ENCODE data around the gene BLVRA. TPM values are rescaled to one million over a fixed set of nuclear protein-coding genes. Genes with fewer than 3 reads are reported as not detected.
"Not testable (repeated sequence)": the region's sequence is repeated elsewhere in the genome, so short reads cannot be mapped to it uniquely, and the experiment has no call there.

Gene BLVRA
- total RNA-seq, 1 donor from 2014 or later: 10.2 TPM

- no peaks in the 10 kb centered on the region for H3K9me3 Mint-ChIP-seq
- no peak for DNase-seq
- intact Hi-C loops (cut with micrococcal nuclease): no loop called here
- no peaks in the 10 kb centered on the region for H3K36me3 Mint-ChIP-seq (ENCODE audit: low read depth)
- no peak for ATAC-seq (ENCODE audit: low read depth)
- H3K4me1 Mint-ChIP-seq: no peaks in the 10 kb centered on the region
- CTCF ChIA-PET: no interaction called here
- no peak overlapping the region for H3K27ac Mint-ChIP-seq
- H3K27me3 Mint-ChIP-seq: peaks cover 29% of the 10 kb centered on the region
- no peak for TF ChIP-seq CTCF (IDR thresholded peaks at IDR 0.05)
- no peak overlapping the region for H3K4me3 Mint-ChIP-seq
- POLR2A ChIA-PET: no interaction called here
These were observed 56.9 kb downstream of the BLVRA start for GRCh38 chr7:43815373-43815772.

- H3K9me3 Mint-ChIP-seq; CTCF ChIA-PET; POLR2A ChIA-PET; ATAC-seq (ENCODE audit: low read depth); H3K4me1 Mint-ChIP-seq; H3K36me3 Mint-ChIP-seq (ENCODE audit: low read depth); intact Hi-C loops (cut with micrococcal nuclease); H3K4me3 Mint-ChIP-seq; DNase-seq; H3K27ac Mint-ChIP-seq: not testable (repeated sequence)
- peaks cover 29% of the 10 kb centered on the region for H3K27me3 Mint-ChIP-seq
These were observed 57.7 kb downstream of the BLVRA start for GRCh38 chr7:43816046-43816797.

- POLR2A ChIA-PET: not testable (repeated sequence)
These were observed 64.9 kb downstream of the BLVRA start for GRCh38 chr7:43823425-43823824.

GRCh38 chr7:43823941-43824340 lies 65.5 kb downstream of the BLVRA start:
- Mint-ChIP-seq H3K9me3 (no peaks in the 10 kb centered on the region), H3K36me3 (ENCODE audit: low read depth) (no peaks in the 10 kb centered on the region), H3K27me3 (peaks cover 26% of the 10 kb centered on the region), H3K4me1 (no peaks in the 10 kb centered on the region), H3K27ac (no peak overlapping the region), H3K4me3 (no peak overlapping the region)
- ChIA-PET POLR2A (no interaction called here), CTCF (no interaction called here)
- TF ChIP-seq CTCF (IDR thresholded peaks at IDR 0.05): no peak
- DNase-seq (no peak), ATAC-seq (ENCODE audit: low read depth) (no peak)
- intact Hi-C loops (cut with micrococcal nuclease): no loop called here

More at GRCh38 chr7:43823425-43823824, 64.9 kb downstream of the BLVRA start:
- H3K9me3 Mint-ChIP-seq; H3K4me3 Mint-ChIP-seq; ATAC-seq (ENCODE audit: low read depth); H3K27ac Mint-ChIP-seq; intact Hi-C loops (cut with micrococcal nuclease); H3K36me3 Mint-ChIP-seq (ENCODE audit: low read depth); DNase-seq; CTCF ChIA-PET; H3K4me1 Mint-ChIP-seq: not testable (repeated sequence)
- peaks cover 25% of the 10 kb centered on the region for H3K27me3 Mint-ChIP-seq

- H3K27me3 Mint-ChIP-seq: peaks cover 26% of the 10 kb centered on the region
- H3K36me3 Mint-ChIP-seq (ENCODE audit: low read depth); ATAC-seq (ENCODE audit: low read depth); intact Hi-C loops (cut with micrococcal nuclease); H3K4me1 Mint-ChIP-seq; DNase-seq; H3K9me3 Mint-ChIP-seq; H3K27ac Mint-ChIP-seq; CTCF ChIA-PET; H3K4me3 Mint-ChIP-seq; POLR2A ChIA-PET: not testable (repeated sequence)
These were observed 66.0 kb downstream of the BLVRA start for GRCh38 chr7:43824513-43824912.

GRCh38 chr7:43824963-43825362 lies 66.5 kb downstream of the BLVRA start:
- POLR2A ChIA-PET: no interaction called here
- ATAC-seq (ENCODE audit: low read depth) (no peak), DNase-seq (no peak)
- Mint-ChIP-seq H3K36me3 (ENCODE audit: low read depth) (no peaks in the 10 kb centered on the region), H3K27ac (no peak overlapping the region), H3K27me3 (peaks cover 26% of the 10 kb centered on the region), H3K9me3 (no peaks in the 10 kb centered on the region), H3K4me3 (no peak overlapping the region), H3K4me1 (no peaks in the 10 kb centered on the region)
- intact Hi-C loops (cut with micrococcal nuclease): no loop called here
- CTCF ChIA-PET: no interaction called here
- TF ChIP-seq CTCF (IDR thresholded peaks at IDR 0.05): no peak
